IPS DF 4.7 (cell line): ENCODE data around the gene F8.
"Not testable (repeated sequence)": the region's sequence is repeated elsewhere in the genome, so short reads cannot be mapped to it uniquely, and the experiment has no call there.

Experiments used
- DNase-seq: peaks from one replicate; pipeline ENCODE4 v3.0.0-alpha.2; 2013; ENCODE audit warnings: low spot score; ENCODE audit errors: extremely low read depth

The F8 gene

GRCh38 chrX:154986826-154987575 lies 35.5 kb downstream of the F8 start:
- no peak for DNase-seq

- DNase-seq, result no peak
These were observed 41.5 kb downstream of the F8 start for GRCh38 chrX:154981116-154981411.

GRCh38 chrX:154980330-154981115 lies 42.0 kb downstream of the F8 start:
- peak; percentile 9 for DNase-seq

DNA sequence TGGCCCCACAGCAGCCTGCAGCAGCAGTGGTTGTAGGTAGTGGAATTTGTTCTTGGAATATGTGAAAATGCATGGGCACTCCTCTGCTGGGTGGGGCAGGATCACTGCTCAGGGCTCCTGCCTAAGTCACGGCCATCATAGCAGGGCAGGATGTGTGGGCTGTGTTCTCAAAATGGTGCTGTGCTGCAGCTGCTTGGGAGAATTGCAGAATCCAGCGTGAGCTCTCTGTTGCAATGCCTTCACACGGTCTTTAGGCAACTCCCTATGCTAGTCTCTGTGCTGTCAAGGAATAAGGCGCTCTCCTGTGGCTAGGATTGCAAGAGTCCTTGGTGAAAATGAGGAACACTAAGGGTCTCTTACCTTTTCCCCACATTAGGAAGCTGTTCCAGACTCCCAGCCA lies 42.9 kb downstream of the F8 start:
- no peak for DNase-seq

- no peak for DNase-seq
These were observed 54.2 kb downstream of the F8 start for GRCh38 chrX:154968353-154968752.

DNA sequence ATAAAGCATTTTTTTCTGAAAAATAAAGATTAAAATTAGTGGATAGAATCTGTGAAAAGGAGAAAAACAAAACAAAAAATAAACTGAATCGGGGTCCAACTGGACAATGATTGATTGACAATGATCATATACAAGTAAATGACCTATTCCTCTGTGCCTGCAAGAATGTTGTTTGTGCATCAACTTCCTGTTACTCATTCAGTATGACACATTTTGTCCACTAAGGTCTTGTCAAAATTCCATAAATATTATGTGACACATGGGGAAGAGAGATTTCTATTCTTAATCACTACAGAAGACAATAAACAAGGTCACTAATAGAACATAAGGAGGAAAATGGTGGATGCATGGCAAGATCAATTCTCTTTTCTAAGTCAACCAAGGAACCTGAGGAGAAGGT lies 54.9 kb downstream of the F8 start:
- no peak for DNase-seq

DNA sequence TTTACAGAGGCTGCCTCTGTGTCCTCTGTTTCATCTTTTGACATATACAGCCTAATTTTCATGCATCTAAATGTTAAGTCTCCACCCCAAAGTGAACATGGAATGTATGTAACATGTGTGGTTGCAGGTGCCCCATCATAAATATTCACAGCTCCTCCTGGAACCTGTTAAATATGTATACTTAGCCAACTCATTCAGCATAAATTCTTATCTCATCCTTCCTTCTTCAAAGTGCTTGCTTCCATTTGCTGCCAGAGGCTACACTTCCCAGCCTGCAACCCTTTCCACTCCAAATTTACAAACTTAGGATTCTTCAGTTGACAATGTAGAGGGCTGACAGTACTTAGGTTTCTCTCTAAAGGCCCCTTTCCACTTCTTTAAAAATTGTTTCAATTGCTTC lies 60.6 kb downstream of the F8 start:
- DNase-seq, result no peak

GRCh38 chrX:154955799-154956198 lies 66.7 kb downstream of the F8 start:
- DNase-seq, result not testable (repeated sequence)

DNA sequence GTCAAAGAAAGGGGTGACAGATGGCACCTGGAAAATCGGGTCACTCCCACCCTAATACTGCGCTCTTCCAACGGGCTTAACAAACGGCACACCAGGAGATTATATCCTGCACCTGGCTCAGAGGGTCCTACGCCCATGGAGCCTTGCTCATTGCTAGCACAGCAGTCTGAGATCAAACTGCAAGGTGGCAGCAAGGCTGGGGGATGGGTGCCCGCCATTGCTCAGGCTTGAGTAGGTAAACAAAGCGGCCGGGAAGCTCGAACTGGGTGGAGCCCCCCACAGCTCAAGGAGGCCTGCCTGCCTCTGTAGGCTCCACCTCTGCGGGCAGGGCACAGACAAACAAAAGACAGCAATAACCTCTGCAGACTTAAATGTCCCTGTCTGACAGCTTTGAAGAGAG lies 83.3 kb downstream of the F8 start:
- not testable (repeated sequence) for DNase-seq

GRCh38 chrX:154924771-154925170 lies 97.8 kb downstream of the F8 start:
- not testable (repeated sequence) for DNase-seq

GRCh38 chrX:154918060-154918483 lies 104.5 kb downstream of the F8 start:
- DNase-seq, result peak; percentile 19

GRCh38 chrX:154914052-154914451 lies 108.5 kb downstream of the F8 start:
- DNase-seq, result no peak

DNA sequence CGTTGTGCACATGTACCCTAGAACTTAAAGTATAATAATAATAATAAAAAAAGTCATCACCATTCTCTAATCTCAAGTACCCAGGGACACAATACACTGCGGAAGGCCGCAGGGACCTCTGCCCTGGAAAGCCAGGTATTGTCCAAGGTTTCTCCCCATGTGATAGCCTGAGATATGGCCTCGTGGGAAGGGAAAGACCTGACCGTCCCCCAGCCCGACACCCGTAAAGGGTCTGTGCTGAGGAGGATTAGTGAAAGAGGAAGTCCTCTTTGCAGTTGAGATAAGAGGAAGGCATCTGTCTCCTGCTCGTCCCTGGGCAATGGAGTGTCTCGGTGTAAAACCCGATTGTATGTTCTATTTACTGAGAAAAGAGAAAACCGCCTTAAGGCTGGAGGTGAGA lies 112.0 kb downstream of the F8 start:
- not testable (repeated sequence) for DNase-seq

GRCh38 chrX:154910048-154910447 lies 112.5 kb downstream of the F8 start:
- DNase-seq, result not testable (repeated sequence)

DNA sequence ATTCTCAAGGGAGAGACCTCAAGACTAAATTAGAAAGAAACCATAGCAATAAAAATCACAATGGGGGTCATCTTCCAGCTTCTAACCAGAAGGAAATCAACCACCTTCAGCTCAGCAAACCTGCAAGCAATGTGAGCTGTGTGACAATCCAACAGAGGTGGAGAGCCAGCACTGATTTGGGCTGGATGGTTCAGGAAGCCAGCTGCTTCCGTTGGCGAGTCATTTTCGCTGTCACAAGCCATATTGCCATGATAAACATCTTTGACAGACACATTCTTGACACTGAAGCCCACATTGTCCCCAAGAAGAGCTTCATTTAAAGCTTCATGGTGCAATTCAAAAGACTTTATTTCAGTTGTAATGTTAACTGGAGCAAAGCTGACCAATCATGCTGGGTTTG lies 113.7 kb downstream of the F8 start:
- DNase-seq, result no peak

- no peak for DNase-seq
These were observed 120.1 kb downstream of the F8 start for GRCh38 chrX:154902408-154902807.

DNA sequence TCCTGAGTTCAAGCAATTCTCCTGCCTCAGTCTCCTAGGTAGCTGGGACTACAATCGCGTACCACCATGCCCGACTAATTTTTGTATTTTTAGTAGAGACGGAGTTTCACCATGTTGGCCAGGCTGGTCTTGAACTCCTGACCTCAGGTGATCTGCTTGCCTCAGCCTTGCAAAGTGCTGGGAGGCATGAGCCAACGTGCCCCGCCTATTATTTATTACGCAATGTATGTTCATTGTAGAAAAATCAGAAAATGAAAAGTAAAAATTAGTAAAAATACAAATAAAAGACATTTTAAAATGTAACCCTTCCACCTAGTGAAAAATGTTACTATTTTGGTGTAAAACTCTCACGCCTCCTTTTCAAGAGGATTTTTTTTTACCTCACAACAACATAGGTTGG lies 122.2 kb downstream of the F8 start:
- DNase-seq, result no peak

DNA sequence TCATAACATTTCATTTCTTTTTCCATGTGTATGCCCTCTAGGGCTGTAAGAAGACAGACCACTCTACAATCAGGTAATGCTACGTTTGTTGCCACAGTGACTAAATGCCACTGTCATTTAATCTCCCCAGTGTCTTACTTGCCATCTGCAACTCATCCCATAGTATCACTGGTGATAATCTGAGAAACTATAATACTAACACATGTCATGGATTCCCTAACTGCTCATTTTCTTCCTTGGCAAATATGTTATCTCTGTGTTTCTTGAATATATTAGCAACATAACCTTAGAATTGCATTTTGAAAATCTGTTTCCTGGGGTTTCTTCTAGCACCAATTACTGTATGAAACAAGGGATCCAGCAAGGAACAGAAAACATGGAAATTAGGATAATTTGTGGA lies 130.2 kb downstream of the F8 start:
- no peak for DNase-seq

GRCh38 chrX:154890990-154891639 lies 131.4 kb downstream of the F8 start:
- no peak for DNase-seq

DNA sequence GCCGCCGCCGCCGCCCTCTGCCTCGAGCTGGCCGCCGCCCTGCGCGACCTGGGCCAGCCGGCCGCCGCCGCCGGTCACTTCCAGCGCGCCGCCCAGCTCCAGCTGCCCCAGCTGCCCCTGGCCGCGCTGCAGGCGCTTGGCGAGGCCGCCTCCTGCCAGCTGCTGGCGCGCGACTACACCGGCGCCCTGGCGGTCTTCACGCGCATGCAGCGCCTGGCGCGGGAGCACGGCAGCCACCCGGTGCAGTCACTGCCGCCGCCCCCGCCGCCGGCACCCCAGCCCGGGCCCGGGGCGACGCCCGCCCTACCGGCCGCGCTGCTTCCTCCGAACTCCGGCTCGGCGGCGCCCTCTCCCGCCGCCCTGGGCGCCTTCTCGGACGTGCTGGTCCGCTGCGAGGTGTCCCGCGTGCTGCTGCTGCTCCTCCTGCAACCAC lies 135.7 kb downstream of the F8 start:
- not testable (repeated sequence) for DNase-seq

- DNase-seq, result not testable (repeated sequence)
These were observed 136.3 kb downstream of the F8 start, which contains the start of gene F8A1 for GRCh38 chrX:154886069-154886788. Gene F8A1 (plus strand): TSS chrX:154886355. CDS start chrX:154886375, 20 bp downstream.

- DNase-seq, result not testable (repeated sequence)
These were observed 137.0 kb downstream of the F8 start for GRCh38 chrX:154885549-154885948.
